ENCODE data around the gene PCED1A.

PCED1A gene

GRCh38 chr20:2845607-2846006, 5.2 kb upstream of the PCED1A start:
- Histone ChIP-seq H3K27me3 (no peaks in the 10 kb centered on the region), H3K4me3 (ENCODE audit: low read depth, low read length) (no peak overlapping the region), H3K36me3 (no peaks in the 10 kb centered on the region), H3K9me3 (no peaks in the 10 kb centered on the region), H3K4me1 (no peaks in the 10 kb centered on the region)
- TF ChIP-seq CTCF (IDR thresholded peaks at IDR 0.05; ENCODE audit: low read depth, low read length) = no peak
- no peak for DNase-seq

GRCh38 chr20:2840967-2841531, 594 bp upstream of the PCED1A start:
- DNase-seq = peak; percentile 27
- Histone ChIP-seq H3K9me3 (no peaks in the 10 kb centered on the region; the same call in 1 of the 2 replicates), H3K36me3 (0 out of 2 replicates have a peak, but pooled peaks cover 4% of the 10 kb centered on the region), H3K27me3 (no peaks in the 10 kb centered on the region), H3K4me3 (ENCODE audit: low read depth, low read length) (peak overlapping the region; percentile 73), H3K4me1 (no peaks in the 10 kb centered on the region)
- no peak for TF ChIP-seq CTCF (IDR thresholded peaks at IDR 0.05; ENCODE audit: low read depth, low read length)

- TF ChIP-seq CTCF (IDR thresholded peaks at IDR 0.05; ENCODE audit: low read depth, low read length) = no peak
- H3K36me3 ChIP-seq = 0 out of 2 replicates have a peak, but pooled peaks cover 4% of the 10 kb centered on the region
- peak overlapping the region; percentile 73; the same call in 1 of the 2 replicates for H3K4me3 ChIP-seq (ENCODE audit: low read depth, low read length)
- no peak for DNase-seq
- no peaks in the 10 kb centered on the region; the same call in 1 of the 2 replicates for H3K9me3 ChIP-seq
- H3K4me1 ChIP-seq = no peaks in the 10 kb centered on the region
- H3K27me3 ChIP-seq = no peaks in the 10 kb centered on the region
These were observed 720 bp downstream of the PCED1A start for GRCh38 chr20:2839732-2840137.

- Histone ChIP-seq H3K4me3 (ENCODE audit: low read depth, low read length) (no peak overlapping the region), H3K36me3 (0 out of 2 replicates have a peak, but pooled peaks cover 4% of the 10 kb centered on the region), H3K4me1 (no peaks in the 10 kb centered on the region), H3K9me3 (no peaks in the 10 kb centered on the region; the same call in 1 of the 2 replicates), H3K27me3 (no peaks in the 10 kb centered on the region)
- TF ChIP-seq CTCF (IDR thresholded peaks at IDR 0.05; ENCODE audit: low read depth, low read length) = no peak
- DNase-seq = no peak
These were observed 1.4 kb downstream of the PCED1A start for GRCh38 chr20:2838847-2839671.

- H3K4me1 ChIP-seq = no peaks in the 10 kb centered on the region
- no peaks in the 10 kb centered on the region; the same call in 1 of the 2 replicates for H3K9me3 ChIP-seq
- H3K27me3 ChIP-seq = no peaks in the 10 kb centered on the region
- H3K4me3 ChIP-seq (ENCODE audit: low read depth, low read length) = no peak overlapping the region
- no peak for TF ChIP-seq CTCF (IDR thresholded peaks at IDR 0.05; ENCODE audit: low read depth, low read length)
- 0 out of 2 replicates have a peak, but pooled peaks cover 4% of the 10 kb centered on the region for H3K36me3 ChIP-seq
- no peak for DNase-seq
These were observed 2.2 kb downstream of the PCED1A start for GRCh38 chr20:2838170-2838797.
